ENCODE results near the gene DRC1. TPM values are rescaled to one million over a fixed set of nuclear protein-coding genes. Genes with fewer than 3 reads are reported as not detected.

DRC1 gene
- total RNA-seq, 4 donors from 2014 or later: not detected

GRCh38 chr2:26494199-26494598 lies 92.5 kb downstream of the DRC1 start:
- H3K27ac ChIP-seq: no peak overlapping the region
- H3K36me3 ChIP-seq: no peaks in the 10 kb centered on the region
- TF ChIP-seq CTCF (IDR thresholded peaks at IDR 0.05) (no peak), POLR2A (IDR thresholded peaks at IDR 0.05) (no peak)
- H3K4me3 ChIP-seq: no peak overlapping the region
- no peaks in the 10 kb centered on the region for H3K9me3 ChIP-seq
- H3K27me3 ChIP-seq: no peaks in the 10 kb centered on the region
- DNase-seq: no peak
- H3K4me1 ChIP-seq: no peaks in the 10 kb centered on the region

- no peak overlapping the region for H3K4me3 ChIP-seq
- no peaks in the 10 kb centered on the region for H3K36me3 ChIP-seq
- no peaks in the 10 kb centered on the region for H3K9me3 ChIP-seq
- TF ChIP-seq POLR2A (IDR thresholded peaks at IDR 0.05) (no peak), CTCF (IDR thresholded peaks at IDR 0.05) (no peak)
- no peak overlapping the region for H3K27ac ChIP-seq
- no peak for DNase-seq
- no peaks in the 10 kb centered on the region for H3K4me1 ChIP-seq
- H3K27me3 ChIP-seq: no peaks in the 10 kb centered on the region
Observed at GRCh38 chr2:26494891-26495290, 93.2 kb downstream of the DRC1 start.

- Histone ChIP-seq H3K4me3 (no peak overlapping the region), H3K4me1 (no peaks in the 10 kb centered on the region), H3K27ac (no peak overlapping the region), H3K9me3 (no peaks in the 10 kb centered on the region), H3K36me3 (no peaks in the 10 kb centered on the region), H3K27me3 (no peaks in the 10 kb centered on the region)
- TF ChIP-seq CTCF (IDR thresholded peaks at IDR 0.05): no peak
- TF ChIP-seq POLR2A (IDR thresholded peaks at IDR 0.05): no peak
- no peak for DNase-seq
Observed at GRCh38 chr2:26495705-26496297, 94.1 kb downstream of the DRC1 start.

- Histone ChIP-seq H3K27me3 (no peaks in the 10 kb centered on the region), H3K27ac (no peak overlapping the region), H3K9me3 (no peaks in the 10 kb centered on the region), H3K4me1 (peaks cover 0 to 5% (median 1%) of the 10 kb centered on the region in 4 donors), H3K36me3 (no peaks in the 10 kb centered on the region), H3K4me3 (no peak overlapping the region)
- TF ChIP-seq CTCF (IDR thresholded peaks at IDR 0.05) (no peak), POLR2A (IDR thresholded peaks at IDR 0.05) (no peak)
- no peak for DNase-seq
Observed at GRCh38 chr2:26500406-26500805, 98.7 kb downstream of the DRC1 start.

DNA sequence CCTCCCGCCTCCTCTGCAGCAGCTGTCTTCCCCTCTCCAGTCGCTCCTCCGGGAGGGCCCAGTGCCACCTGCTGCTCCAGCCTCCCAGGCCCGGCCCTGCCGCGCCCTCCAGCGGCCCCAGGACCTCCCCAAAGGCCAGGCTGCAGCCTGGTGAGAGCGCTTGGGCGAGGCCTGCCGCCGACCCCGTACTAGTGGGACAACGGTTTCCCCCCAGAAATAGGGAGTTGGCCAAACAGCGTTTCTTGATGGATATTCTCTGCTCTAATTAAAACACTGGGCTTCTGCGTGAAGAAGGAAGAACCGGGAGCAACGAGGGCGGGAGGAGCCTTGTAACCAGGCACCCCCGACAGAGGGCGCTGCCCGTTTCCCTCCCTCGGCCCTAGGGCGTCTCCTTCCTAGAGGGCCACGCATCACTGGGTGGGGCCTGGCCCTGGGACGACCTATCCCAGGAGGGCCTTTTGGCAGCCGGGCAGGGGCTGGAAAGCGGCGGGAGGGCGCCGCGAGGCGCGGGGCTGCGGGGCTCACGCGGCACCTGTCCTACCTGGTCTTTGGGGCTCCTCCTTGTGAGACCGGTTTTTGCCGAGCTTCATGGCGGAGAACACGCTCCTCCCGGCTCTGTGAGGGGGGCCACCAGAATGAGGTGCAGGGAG lies 101.6 kb downstream of the DRC1 start:
- peak; percentile 47 to 85 (median 85) for DNase-seq
- TF ChIP-seq CTCF (IDR thresholded peaks at IDR 0.05) (peak; percentile 25 to 81 (median 68)), POLR2A (IDR thresholded peaks at IDR 0.05) (no peak)
- no peaks in the 10 kb centered on the region for H3K36me3 ChIP-seq
- H3K4me1 ChIP-seq: peaks cover 0 to 5% (median 1%) of the 10 kb centered on the region in 4 donors
- H3K27ac ChIP-seq: peak overlapping the region in 1 of 4 donors; percentile 20
- H3K27me3 ChIP-seq: no peaks in the 10 kb centered on the region
- H3K4me3 ChIP-seq: peak overlapping the region; percentile 34 to 48 (median 46)
- no peaks in the 10 kb centered on the region for H3K9me3 ChIP-seq
